GM21515 (cell line): ENCODE data around the gene SERPINB12.

ENCODE experiments used
- ATAC-seq: cut with Tn5 transposase; IDR thresholded peaks from one replicate; pipeline ENCODE4 v1.9.1; 2021; ENCODE audit not compliant: unreplicated experiment

SERPINB12 gene, protein sequence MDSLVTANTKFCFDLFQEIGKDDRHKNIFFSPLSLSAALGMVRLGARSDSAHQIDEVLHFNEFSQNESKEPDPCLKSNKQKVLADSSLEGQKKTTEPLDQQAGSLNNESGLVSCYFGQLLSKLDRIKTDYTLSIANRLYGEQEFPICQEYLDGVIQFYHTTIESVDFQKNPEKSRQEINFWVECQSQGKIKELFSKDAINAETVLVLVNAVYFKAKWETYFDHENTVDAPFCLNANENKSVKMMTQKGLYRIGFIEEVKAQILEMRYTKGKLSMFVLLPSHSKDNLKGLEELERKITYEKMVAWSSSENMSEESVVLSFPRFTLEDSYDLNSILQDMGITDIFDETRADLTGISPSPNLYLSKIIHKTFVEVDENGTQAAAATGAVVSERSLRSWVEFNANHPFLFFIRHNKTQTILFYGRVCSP

GRCh38 chr18:63542069-63542468 lies at the start of gene SERPINB12:
Gene SERPINB12, plus strand, starts transcription at chr18:63542369. Its CDS starts 13,791 bp downstream, at chr18:63556160.
- no peak for ATAC-seq

DNA sequence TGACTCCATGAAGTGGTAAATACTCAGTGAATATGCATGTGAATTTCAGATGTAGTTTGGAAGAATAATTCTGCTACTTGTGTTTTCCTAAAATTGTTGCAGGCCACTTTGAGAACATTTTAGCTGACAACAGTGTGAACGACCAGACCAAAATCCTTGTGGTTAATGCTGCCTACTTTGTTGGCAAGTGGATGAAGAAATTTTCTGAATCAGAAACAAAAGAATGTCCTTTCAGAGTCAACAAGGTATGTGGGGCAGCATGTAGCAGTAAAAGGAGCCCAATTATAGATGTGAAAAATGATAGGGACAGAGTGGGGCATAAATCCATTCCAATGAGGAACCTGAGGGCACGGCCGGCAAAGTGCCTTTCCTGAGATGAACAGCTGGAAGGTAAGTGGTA lies 49.3 kb upstream of the SERPINB12 start:
- no peak for ATAC-seq

DNA sequence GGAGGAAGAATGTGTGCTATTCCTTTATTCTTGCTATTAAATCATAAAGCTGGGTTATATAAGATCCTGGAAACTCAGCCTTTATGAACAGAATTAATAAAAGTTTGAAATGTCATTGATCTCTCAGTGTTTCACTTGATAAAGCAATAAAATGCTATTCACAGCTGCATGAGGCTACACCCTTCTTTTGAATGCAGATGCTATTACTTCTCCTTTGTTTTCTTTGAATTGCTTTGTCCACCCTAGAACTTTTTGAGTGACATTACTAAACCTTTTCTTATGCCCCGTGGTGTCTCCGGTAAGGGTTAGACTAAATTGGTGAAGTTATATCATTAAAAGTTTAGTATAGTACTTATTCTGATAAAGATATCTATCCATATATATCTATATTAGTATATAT lies 46.5 kb upstream of the SERPINB12 start:
- ATAC-seq, result no peak

GRCh38 chr18:63505566-63506335 lies 36.4 kb upstream of the SERPINB12 start:
- no peak for ATAC-seq

GRCh38 chr18:63506336-63506646 lies 35.9 kb upstream of the SERPINB12 start:
- ATAC-seq, result no peak

DNA sequence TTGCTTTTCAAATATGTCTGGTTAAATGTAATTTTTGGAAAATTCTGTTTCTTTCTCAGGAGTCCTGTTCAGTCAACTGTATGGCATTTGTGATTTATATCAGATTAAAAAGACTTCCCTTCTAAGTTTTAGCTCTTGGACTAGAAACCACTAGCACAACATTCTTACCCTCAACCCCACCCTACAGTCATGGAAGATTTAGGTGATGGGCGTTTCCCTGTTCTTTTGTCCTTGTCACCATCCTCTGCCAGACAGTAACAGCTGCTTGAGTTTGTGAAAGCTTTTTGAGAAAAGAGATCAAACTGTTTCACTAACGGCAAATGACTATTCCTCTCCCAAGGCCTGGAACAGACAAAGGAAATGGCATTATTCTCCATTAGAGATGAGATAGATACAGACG lies 33.6 kb upstream of the SERPINB12 start:
- no peak for ATAC-seq

GRCh38 chr18:63511285-63511684 lies 30.9 kb upstream of the SERPINB12 start:
- ATAC-seq, result no peak

DNA sequence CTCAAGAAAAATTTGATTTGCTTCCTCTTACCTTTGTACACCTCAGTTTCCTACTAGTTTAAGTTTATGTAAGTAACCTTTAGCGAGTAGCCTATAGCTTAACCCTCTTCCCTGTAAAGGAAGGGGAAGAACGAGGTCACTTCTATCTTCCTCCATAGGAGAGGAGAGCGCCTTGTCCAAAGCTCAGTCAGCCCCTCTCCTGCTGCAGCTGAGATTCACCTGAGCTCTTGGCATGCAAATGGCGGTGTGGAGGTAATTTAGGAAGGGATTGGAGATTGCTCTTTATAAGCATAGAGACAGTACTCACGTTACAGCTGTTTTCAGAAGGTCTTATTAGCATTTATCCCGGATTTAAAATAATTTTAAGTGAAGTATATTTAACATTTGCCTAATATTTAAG lies 27.8 kb upstream of the SERPINB12 start:
- no peak for ATAC-seq

DNA sequence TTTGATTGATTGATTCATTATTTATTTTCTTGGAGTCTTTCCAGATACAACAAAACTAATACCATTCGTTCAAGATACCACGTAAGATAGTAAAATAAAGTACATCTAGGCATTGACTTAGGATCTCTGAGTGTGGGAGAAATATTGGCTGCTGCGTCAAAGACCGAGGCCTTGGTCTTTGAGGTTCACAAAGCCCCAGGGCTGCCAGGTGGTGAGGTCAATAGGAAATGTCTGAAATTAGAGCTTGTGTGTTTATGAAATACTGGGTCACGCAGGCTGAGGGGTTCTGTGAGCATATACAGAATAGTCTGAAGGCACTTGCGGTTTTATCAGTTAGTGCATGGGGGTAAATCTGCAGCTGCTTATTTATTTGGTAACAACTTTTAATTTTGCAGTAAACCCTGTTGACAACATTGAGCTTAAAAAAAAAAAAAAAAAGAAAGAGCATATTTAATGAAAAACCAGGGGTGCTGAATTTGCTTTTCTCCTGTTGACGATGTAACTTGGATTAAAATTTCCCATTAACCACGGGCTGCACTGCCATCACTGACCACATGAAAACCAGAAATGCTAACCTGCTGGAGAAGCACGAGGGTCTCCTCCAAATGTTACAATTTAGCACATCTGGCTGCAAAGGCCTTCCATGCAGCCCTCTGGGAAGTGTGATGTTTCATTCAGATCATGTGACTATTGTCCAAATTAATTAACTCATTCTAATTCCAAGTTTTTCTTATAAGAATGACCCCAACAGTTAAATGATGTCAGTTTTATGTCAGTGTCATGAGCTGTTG lies 27.1 kb upstream of the SERPINB12 start:
- ATAC-seq, result no peak

GRCh38 chr18:63515801-63516200 lies 26.4 kb upstream of the SERPINB12 start:
- no peak for ATAC-seq

DNA sequence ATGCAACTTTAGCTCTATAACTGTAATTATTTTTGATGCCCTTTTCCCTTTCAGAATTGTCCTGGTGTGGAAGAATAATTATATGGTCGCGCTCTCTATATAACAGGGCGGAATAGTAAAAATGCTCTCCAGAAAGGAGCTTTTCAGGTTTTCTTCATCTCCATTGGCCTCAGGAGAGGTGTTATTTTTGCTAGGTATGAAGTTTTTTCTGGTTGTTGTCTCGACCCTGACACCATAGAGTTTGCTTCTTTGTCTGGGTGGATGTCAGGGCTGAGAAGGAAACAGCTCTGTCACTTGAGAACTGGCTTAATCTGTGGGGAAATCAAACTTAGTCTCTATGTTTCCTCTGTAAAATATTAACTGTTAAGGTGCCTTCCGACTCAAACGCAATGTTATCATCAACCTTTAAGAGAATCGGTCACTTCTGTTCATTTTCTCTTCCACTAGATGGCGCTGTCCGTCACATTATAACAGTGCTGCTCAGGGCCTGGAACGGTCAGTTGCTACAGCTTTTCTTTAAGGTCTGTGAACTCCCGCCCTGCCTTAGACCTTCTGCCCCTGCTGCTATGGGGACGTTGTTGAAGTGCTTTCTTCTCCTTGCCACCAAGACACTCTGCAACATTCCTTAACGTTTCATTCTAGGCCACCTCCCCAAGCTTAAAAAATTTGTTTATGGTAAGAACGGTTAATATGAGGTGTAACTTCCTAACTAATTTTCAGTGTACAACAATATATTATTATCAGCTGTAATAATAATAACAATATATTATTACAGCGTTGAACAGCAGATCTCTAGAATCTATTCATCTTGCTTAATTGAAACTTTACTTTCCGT lies 23.8 kb upstream of the SERPINB12 start:
- ATAC-seq, result peak; percentile 93

DNA sequence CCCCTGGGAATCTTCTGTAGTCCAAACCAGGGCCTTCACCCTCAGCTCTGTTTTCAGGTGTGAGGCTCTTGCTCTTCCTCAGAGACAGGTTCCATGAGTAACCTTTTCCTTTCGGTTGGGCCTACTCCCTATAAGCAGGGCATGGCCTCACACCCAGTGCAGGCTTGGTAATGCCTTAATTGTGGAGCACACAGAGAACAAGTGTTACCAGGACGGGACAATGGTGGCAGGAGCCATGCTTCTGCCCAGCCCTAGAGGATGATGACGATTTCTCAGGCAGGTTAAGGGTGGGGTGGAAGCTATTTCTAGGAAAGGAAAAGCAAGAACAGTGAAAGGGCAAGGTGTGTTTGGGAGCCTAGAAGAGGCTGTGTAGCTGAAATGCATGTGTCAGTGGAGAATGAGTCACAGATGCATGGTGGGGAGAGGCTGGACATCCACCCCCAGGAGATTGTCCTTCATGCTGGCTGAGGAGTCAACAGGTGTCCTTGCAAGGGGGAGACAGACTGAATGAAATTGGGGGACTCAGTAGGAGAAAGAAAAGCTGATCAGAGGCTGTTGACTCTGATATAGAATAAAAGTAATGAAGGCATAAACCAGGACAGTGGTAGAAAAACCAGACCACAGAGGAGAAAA lies 22.0 kb upstream of the SERPINB12 start:
- ATAC-seq, result no peak

DNA sequence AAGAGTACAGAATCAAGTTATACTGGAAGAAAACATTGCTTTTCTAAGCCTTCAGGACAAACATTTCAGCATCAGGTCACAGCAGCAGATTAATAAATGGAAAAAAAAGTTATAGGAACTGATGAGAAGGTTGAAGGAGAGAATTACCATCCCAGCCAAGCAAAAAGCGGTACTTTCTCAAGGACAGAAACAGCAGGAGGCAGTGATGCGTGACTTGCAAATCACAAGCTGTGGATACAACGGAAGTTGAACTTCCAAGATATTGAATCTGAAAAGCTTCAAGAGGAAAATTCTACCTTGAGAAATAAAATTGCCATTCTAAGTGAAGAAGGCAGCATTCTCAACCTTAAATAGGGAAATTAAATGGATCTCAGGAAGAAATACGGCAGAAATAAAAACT lies 18.5 kb upstream of the SERPINB12 start:
- ATAC-seq, result no peak

DNA sequence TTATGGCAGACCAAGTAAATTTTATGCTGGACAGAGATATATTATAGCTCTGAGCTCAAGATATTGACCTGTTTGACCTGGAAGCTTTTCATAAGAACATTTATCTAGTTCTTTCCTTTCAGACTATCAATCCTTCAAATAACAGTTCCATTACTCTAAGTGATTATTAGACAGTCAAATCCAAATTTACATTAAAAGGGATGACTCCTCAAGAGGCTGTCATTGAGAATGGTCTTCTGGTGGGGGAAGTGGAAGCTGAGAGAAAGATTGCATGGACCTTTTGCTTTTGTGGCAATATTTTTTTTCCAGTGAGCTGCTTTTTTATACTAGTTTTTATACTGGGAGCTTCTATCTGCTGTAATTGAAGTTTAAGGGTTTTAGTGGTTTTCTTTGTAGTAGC lies 14.9 kb upstream of the SERPINB12 start:
- ATAC-seq, result no peak

- ATAC-seq, result no peak
Measured at GRCh38 chr18:63528863-63529492, 13.2 kb upstream of the SERPINB12 start.

GRCh38 chr18:63532471-63532870 lies 9.7 kb upstream of the SERPINB12 start:
- no peak for ATAC-seq

DNA sequence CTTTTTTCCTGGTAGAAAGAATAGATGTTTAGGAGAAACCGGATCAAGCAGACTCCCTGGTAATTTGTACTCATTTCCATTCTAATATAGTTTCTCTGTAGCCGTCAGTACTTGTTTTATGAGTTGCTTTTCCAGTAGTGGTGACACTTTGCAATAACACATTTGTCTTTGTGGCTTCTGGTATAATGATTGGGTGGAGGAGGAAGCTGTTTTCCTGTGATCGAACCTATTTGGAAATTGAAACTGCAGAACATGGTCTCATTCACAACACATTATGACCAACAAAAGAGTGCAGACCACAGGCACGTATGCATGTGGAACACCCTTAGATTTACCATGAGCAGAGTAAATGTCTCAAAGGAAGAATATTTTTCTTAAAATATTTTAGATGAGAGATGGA lies 7.6 kb upstream of the SERPINB12 start:
- ATAC-seq, result no peak

- ATAC-seq, result no peak
Measured at GRCh38 chr18:63539904-63540510, 2.2 kb upstream of the SERPINB12 start.

DNA sequence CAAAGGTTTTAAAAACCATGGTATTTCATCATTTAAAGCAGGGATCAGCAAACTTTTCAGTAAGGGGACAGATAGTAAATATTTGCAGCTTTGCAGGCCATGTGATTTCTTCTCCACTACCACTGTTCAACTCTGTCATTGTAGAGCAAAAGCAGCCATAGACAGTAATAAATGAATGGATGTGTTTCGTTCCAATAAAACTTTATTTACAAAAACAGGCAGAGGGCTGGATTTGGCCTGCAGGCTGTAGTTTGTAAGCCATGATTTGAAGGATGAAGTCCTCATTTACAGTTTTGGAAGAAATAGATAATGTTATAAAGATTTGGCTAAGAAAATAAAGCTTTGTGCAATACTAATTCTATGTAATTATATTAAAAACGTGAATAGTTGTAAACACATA lies 1.8 kb downstream of the SERPINB12 start:
- ATAC-seq, result no peak
